Sigmoid colon (tissue), 7 donors: ENCODE measurements around the gene ZFAND4. TPM values are rescaled to one million over a fixed set of nuclear protein-coding genes. Genes with fewer than 3 reads are reported as not detected.
A peak's percentile ranks its signal among the peaks of the same experiment; 100 is the strongest.
"Not testable (repeated sequence)": the region's sequence is repeated elsewhere in the genome, so short reads cannot be mapped to it uniquely, and the experiment has no call there.

Experiments used
- DNase-seq: peaks from one replicate; pipeline ENCODE4 v3.0.0-alpha.2; 2019
- H3K27ac ChIP-seq, 4 donors: fragments of 200-600 bp; sonication (generic); one replicate each; pipeline ENCODE4 v1.5.1; 2016 to 2019; ENCODE audit warnings: mild to moderate bottlenecking in 1 of 4
- H3K27me3 ChIP-seq, 3 donors: fragments of 200-600 bp; sonication (generic); one replicate each; pipeline ENCODE4 v1.5.1; 2019; ENCODE audit warnings: mild to moderate bottlenecking in 1 of 3
- H3K36me3 ChIP-seq, 4 donors: fragments of 200-600 bp; sonication (generic); one replicate each; pipeline ENCODE4 v1.5.1; 2016 to 2019
- H3K4me1 ChIP-seq, 4 donors: fragments of 200-600 bp; sonication (generic); one replicate each; pipeline ENCODE4 v1.5.1; 2017 to 2019
- H3K4me3 ChIP-seq, 4 donors: fragments of 200-600 bp; sonication (generic); one replicate each; pipeline ENCODE4 v1.5.1; 2017 to 2019; ENCODE audit warnings: mild to moderate bottlenecking in 2 of 4, moderate library complexity in 1 of 4
- H3K9me3 ChIP-seq, 4 donors: fragments of 200-600 bp in 3 of 4; sonication (generic) in 3 of 4; one replicate each; pipeline versions ENCODE4 v1.5.1 to v1.6.1; 2013 to 2019
- EP300 ChIP-seq, 4 donors: sonication (generic); formaldehyde crosslinking; IDR thresholded peaks; one replicate each; pipeline ENCODE4 v1.6.1; 2017; ENCODE audit warnings: antibody characterized with exemption in 4 of 4
- POLR2A ChIP-seq, 2 donors: fragments of 450-650 bp; IDR thresholded peaks; one replicate each; pipeline ENCODE4 v1.6.1; 2016; ENCODE audit warnings: antibody characterized with exemption in 2 of 2, mild to moderate bottlenecking in 2 of 2, moderate library complexity in 2 of 2
- POLR2AphosphoS5 ChIP-seq, 4 donors: sonication (generic); formaldehyde crosslinking; IDR thresholded peaks; one replicate each; pipeline ENCODE4 v1.6.1; 2017; ENCODE audit warnings: antibody characterized with exemption in 4 of 4
- WGBS, 2 donors: extraction: QIAGEN DNeasy Blood & Tissue Kit; methylation state at CpG; one replicate each; pipeline ENCODE4 v1.1.7; 2013; 5-methylcytosine and 5-hydroxymethylcytosine counted together
- intact Hi-C: fragments of 100-400 bp; cut with DNase I; formaldehyde crosslinking; loops from one replicate; pipeline ENCODE4 v1.15.1; 2023
- polyA plus RNA-seq, 3 donors: library from polyadenylated mRNA; stranded (reverse); fragments of 200-250 nt; gene quantifications; one replicate each; pipeline ENCODE4 v1.2.3, GENCODE V29; 2013
- total RNA-seq, 4 donors: library from RNA; depleted of rRNA; stranded (reverse); fragments of >200 nt; gene quantifications; one replicate each; pipeline ENCODE4 v1.1.0, GENCODE V29; 2016
- TF ChIP-seq, protein P1 (sequence below), 4 experiments: fragments of 450-650 bp in 3 of 4; fragments of 200-600 bp in 1 of 4; IDR thresholded peaks; one replicate each; pipeline ENCODE4 v1.5.1; 2016 to 2019; ENCODE audit warnings: antibody characterized with exemption in 4 of 4, mild to moderate bottlenecking in 3 of 4, moderate library complexity in 2 of 4
- donor health status: healthy with polysubstance abuse.
- donor health status: Bipolar disorder and iron deficiency.
- donor health status: healthy.

ZFAND4 gene
- 10 to 100 TPM; 13.9 to 24.2 (median 17.9) TPM for total RNA-seq
- polyA plus RNA-seq: 1 to 10 TPM; 4.2 to 6.0 (median 4.8) TPM

- no peaks in the 10 kb centered on the region for H3K36me3 ChIP-seq
- peak; percentile 99 for DNase-seq
- H3K9me3 ChIP-seq: no peaks in the 10 kb centered on the region
- peaks cover 0 to 12% (median 5%) of the 10 kb centered on the region in 4 donors for H3K4me1 ChIP-seq
- intact Hi-C loops: loop anchor here (2.0 to 5.0 kb wide), 3 partner anchors 80 to 665 kb away; no protein-coding TSS in a partner anchor
- peak within 1 kb of the TSS; percentile 66 to 84 (median 74) for H3K4me3 ChIP-seq
- no peaks in the 10 kb centered on the region for H3K27me3 ChIP-seq
- 1% methylated on average over 96 of the region's 96 CpGs for WGBS, 2 donors
- peak; percentile 72 to 89 (median 78) for TF ChIP-seq POLR2AphosphoS5 (IDR thresholded peaks at IDR 0.05)
- no peak for TF ChIP-seq POLR2A (IDR thresholded peaks at IDR 0.05)
- no peak for TF ChIP-seq EP300 (IDR thresholded peaks at IDR 0.05)
- TF ChIP-seq, protein P1, sequence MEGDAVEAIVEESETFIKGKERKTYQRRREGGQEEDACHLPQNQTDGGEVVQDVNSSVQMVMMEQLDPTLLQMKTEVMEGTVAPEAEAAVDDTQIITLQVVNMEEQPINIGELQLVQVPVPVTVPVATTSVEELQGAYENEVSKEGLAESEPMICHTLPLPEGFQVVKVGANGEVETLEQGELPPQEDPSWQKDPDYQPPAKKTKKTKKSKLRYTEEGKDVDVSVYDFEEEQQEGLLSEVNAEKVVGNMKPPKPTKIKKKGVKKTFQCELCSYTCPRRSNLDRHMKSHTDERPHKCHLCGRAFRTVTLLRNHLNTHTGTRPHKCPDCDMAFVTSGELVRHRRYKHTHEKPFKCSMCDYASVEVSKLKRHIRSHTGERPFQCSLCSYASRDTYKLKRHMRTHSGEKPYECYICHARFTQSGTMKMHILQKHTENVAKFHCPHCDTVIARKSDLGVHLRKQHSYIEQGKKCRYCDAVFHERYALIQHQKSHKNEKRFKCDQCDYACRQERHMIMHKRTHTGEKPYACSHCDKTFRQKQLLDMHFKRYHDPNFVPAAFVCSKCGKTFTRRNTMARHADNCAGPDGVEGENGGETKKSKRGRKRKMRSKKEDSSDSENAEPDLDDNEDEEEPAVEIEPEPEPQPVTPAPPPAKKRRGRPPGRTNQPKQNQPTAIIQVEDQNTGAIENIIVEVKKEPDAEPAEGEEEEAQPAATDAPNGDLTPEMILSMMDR (IDR thresholded peaks at IDR 0.05): peak in 1 of 4 experiments; percentile 40
- H3K27ac ChIP-seq: peak within 1 kb of the TSS; percentile 84 to 88 (median 86)
Measured at GRCh38 chr10:45672181-45673073, at the start of gene ZFAND4. ZFAND4 (minus strand) TSS chr10:45672772; CDS start chr10:45663725, 9,047 bp downstream.

GRCh38 chr10:45721503-45721902, 48.9 kb upstream of the ZFAND4 start:
- DNase-seq, H3K27ac ChIP-seq, H3K9me3 ChIP-seq, intact Hi-C loops, H3K4me3 ChIP-seq, H3K27me3 ChIP-seq, H3K4me1 ChIP-seq, H3K36me3 ChIP-seq: not testable (repeated sequence)
- WGBS, 2 donors: 83 to 86% methylated on average over 10 of the region's 10 CpGs

- H3K4me1 ChIP-seq, DNase-seq, intact Hi-C loops, H3K27me3 ChIP-seq, H3K9me3 ChIP-seq, H3K27ac ChIP-seq, H3K36me3 ChIP-seq, H3K4me3 ChIP-seq: not testable (repeated sequence)
- 66 to 73% methylated on average over 1 of the region's 1 CpG for WGBS, 2 donors
Measured at GRCh38 chr10:45717642-45718041, 45.1 kb upstream of the ZFAND4 start.

GRCh38 chr10:45717053-45717452, 44.5 kb upstream of the ZFAND4 start:
- WGBS, 2 donors: 13 to 66% methylated on average over 3 of the region's 3 CpGs
- DNase-seq, H3K36me3 ChIP-seq, H3K4me1 ChIP-seq, H3K27me3 ChIP-seq, H3K27ac ChIP-seq, H3K9me3 ChIP-seq, H3K4me3 ChIP-seq, intact Hi-C loops: not testable (repeated sequence)

- DNase-seq, H3K27me3 ChIP-seq, H3K36me3 ChIP-seq, H3K27ac ChIP-seq, H3K9me3 ChIP-seq, intact Hi-C loops, H3K4me1 ChIP-seq, H3K4me3 ChIP-seq: not testable (repeated sequence)
- WGBS, 2 donors: 75 to 80% methylated on average over 3 of the region's 5 CpGs
Measured at GRCh38 chr10:45711223-45711622, 38.7 kb upstream of the ZFAND4 start.

- H3K4me1 ChIP-seq, DNase-seq, H3K9me3 ChIP-seq, H3K4me3 ChIP-seq, H3K36me3 ChIP-seq, H3K27me3 ChIP-seq, intact Hi-C loops, H3K27ac ChIP-seq: not testable (repeated sequence)
- WGBS, 2 donors: 39 to 46% methylated on average over 2 of the region's 3 CpGs
Measured at GRCh38 chr10:45710200-45710796, 37.7 kb upstream of the ZFAND4 start.

DNA sequence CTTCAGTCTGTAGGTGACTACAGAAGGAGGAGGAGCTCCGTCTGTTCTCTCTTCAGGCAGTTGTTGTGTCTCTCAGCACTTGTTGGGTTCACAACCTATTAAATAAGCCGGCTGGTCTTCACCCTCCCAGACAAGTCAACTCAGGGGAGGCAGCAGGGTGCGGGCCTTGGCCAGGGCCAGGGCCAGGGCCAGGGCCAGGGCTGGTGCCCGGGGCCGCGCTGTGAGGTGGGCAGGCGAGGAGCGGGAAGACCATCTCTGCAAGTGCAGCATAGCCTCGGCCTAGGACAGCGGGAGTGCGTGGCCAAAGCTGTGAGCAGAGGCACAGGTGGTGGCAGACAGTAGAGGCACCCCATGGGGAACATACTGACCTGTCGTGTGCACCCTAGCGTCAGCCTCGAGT, 5.9 kb upstream of the ZFAND4 start:
- DNase-seq, intact Hi-C loops: not testable (repeated sequence)

More for the DNA sequence above, 5.9 kb upstream of the ZFAND4 start:
- not testable (repeated sequence) for H3K4me1 ChIP-seq, H3K36me3 ChIP-seq, H3K9me3 ChIP-seq, H3K27ac ChIP-seq, H3K27me3 ChIP-seq, H3K4me3 ChIP-seq
- 89 to 90% methylated on average over 13 of the region's 14 CpGs for WGBS, 2 donors
